Stimulated activated CD8-positive, alpha-beta memory T cell treated with anti-CD3 and anti-CD28 coated beads, Interleukin-15, amount 100 ng/mL, for 24 hours (primary cell): ENCODE data around the gene PTPRD.

ENCODE experiments used
- DNase-seq: peaks from one replicate; pipeline ENCODE4 v3.0.0-alpha.2; 2020; ENCODE audit warnings: low read depth

The PTPRD gene

DNA sequence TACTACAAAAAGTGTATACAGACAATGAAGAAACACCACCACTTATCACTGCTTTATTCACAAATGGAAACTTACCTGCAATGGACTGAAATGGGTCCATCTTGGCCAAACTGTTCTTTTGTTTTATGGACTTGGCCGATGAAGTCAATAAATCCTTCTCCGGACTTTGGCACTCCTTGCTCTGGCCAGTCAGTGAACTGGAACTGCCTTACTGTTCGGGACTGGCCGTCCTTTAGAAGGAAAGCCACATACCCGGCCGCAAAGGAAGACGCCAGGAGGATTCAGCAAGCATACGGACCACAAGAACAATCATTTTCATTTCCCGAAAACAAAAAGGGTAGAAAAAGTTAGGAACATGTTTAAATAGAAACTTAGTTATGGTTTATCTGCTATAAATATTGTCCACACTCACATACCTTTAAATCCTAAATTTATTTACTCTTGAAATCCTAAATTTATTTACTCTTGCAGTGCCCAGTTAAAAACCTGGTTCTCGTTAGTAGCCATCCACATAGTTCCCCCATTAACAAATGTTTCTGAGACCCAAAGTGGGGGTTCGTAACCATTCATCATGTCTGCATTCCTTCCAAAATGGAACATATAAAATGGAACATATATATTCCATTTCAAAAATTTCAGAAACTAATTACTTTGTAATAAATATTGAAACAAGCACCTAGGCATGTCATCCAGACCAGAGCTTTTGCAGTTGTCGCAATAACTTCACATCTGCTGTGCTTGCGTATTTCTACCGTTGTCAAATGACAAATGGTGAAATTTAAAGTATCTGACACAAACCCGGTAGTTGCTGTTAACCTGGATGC lies 2281.1 kb downstream of the PTPRD start:
- DNase-seq, result no peak

DNA sequence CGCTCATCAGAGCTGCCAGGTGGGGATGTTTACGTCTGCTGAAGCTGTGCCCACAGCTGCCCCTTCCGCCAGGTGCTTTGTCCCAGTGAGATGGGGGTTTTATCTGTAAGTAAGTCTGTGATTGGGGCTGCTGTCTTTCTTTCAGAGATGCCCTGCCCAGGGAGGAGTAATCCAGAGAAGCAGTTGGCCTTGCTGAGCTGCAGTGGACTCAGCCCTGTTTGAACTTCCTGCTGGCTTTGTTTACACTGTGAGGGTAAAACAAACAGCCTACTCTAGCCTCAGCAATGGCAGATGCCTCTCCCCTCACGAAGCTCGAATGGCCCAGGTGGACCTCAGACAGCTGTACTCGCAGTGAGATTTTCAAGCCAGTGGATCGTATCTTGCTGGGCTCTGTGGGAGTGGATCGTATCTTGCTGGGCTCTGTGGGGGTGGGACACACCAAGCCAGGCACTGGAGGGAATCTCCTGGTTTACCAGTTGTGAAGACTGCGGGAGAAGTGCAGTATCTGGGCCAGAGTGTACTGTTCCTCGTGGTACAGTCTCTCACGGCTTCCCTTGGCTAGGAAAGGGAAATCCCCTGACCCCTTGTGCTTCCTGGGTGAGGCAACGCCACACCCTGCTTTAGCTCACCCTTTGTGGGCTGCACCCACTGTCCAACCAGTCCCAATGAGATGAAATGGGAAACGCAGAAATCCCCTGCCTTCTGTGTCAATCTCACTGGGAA lies 2283.1 kb downstream of the PTPRD start:
- DNase-seq, result no peak

DNA sequence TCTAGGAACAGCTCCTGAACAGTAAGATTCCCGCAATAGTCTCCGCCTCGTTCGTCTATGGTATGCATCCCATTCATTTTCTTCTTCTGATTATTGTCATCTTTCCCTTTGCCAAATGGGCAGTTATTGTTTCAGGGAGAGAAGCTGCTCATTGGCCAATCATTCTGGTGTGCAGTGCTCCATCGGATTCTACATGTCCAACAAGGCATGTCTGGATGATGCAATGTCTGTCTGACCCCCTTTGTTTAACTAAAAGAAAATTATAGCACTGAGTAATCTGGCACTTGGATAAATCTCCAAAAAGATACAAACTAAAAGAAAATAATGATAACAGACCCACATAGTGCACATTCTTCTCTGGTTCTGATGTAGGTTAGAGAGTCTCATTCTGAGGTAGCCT lies 2297.6 kb downstream of the PTPRD start:
- no peak for DNase-seq

DNA sequence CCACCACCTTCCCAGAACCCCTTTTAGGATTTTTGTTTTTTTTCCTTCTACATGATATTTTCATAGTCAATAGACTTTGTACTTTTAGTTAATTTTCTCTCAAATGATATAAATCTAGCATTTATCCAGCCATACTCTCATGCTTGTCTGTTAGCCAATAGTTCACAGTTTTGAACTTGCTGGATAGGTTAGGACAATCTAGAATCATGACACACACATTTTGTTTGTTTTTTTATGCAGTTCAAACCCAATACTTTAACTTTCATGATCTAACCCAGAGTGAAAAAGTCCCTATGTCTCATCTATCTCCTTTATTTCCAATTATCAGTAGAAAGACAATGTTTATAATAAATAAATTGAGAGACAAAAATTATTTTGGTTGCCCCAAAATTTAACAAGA lies 2303.5 kb downstream of the PTPRD start:
- no peak for DNase-seq

DNA sequence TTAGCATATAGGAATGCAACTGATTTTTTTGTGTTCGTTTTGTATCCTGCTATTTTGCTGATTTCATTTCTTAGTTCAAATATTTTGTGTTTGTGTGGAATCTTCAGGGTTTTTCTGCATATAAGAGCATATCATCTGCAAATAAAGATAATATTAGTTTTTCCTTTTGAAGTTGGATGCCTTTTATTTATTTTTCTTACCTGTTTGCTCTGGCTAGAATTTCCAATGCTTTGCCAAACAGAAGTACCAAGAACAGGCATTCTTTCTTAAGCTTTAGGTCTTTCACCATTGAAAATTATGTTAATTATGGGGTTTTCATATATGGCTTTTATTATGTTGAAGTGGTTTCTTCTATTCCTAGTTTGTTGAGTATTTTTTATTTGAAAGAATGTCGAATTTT lies 2308.1 kb downstream of the PTPRD start:
- no peak for DNase-seq

DNA sequence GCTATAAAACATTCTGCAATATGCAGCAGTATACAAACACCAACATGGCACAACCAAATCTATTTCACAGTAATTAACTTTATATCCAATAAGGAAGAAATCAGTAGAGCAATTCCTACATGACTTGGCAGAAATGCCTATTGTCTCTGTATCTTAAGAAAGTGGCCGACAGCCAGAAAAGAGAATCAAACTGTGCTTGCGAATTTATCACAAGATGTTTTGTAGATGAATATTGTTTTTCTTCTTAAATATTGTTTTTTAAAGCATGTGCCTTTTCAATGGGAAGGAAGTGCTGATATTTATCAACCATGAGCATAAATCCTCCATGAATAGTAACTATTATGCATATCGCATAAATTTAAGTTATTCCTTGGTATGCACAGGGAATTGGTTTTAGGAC lies 2311.5 kb downstream of the PTPRD start:
- no peak for DNase-seq

DNA sequence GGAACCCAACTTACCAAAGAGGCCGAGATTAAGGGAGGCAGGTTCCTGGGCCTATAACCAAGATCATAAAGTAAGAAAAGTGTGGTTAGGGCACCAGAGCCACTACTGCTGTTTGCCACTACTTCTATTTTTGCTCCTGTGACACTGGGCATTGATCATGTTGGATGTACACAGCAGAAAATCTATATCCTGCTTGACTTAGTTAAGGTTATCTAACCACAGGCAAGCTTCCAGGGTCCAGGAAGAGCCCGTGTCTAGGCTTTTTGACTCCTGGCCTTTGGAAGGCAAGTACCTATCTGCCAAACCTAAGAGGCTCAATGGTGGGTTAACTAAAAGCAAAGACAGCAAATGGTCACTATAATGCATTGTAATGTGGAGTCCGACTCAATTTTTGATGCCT lies 2315.8 kb downstream of the PTPRD start:
- no peak for DNase-seq

DNA sequence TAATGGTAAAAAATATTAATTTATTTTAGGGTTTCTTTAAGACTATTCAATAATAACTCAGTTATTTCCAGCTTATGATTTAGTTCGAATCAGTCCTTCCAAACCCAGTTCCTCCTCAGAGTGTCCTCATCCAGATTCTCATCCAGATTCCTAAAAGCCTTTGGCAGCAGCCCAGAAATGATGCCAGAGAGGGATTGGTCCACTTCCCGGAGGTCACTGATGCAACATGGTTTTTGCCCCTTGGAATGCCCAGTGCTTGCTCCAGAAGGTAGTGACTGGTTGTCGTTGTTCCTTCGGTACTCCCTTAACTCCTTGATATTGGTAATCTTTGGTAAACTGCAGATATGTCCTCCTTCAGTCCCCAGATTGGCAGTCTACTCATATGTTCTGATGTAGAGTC lies 2320.1 kb downstream of the PTPRD start:
- DNase-seq, result no peak

DNA sequence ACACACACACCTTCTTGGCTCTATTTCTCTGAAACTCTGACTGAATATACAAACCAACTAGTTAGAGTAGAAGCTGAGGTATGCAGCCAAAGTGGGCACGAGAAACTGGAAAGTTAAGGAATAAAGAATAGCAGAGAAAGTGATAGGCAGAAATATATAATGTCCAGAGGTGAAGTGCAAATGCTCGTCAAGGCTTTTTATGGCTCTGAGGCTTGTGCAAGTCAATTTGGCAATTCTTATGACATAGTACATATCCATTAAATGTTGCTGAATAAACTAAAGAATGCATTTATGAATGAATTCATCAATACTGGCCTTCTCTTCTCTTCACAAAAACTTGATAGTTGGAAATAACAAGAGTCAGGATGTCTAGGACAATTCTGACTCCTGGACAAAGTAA lies 2323.1 kb downstream of the PTPRD start:
- no peak for DNase-seq

DNA sequence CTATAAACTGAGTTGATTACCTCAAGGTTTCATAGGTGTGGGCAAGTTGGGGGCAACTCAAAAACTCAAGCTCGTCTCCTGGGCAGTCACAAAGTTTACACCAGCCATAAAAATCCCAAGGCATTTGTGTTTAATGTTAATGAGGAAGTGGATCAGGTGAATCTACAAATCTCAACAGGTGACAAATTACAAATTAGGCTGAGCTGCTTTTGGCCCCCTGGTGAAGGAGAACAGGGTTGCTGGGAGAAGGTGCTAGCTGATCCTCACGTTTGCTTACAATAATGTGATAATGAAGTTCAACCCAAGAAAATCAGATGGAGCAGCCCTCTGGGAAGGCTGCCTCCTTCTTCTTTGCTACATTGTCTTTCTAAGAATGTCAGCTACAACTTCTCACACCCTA lies 2324.8 kb downstream of the PTPRD start:
- no peak for DNase-seq

DNA sequence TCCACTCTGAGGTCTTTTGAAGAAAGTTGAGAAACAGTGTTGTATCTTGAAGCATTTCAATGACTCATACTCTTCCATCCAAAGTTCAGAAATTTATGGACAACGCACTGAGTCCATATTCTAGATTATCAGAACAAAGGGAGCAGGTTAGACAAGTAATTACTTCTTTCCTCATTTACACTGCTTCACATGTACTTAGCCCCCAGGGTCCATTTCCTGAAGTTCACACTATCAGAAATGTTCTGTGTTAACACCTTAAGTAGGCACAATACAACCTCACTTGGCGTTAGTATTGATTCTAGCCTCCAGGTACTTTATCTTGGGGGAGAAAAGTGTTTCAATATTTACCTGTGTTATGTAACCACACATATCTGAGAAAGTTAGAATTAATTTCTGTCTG lies 2325.3 kb downstream of the PTPRD start:
- DNase-seq, result no peak

DNA sequence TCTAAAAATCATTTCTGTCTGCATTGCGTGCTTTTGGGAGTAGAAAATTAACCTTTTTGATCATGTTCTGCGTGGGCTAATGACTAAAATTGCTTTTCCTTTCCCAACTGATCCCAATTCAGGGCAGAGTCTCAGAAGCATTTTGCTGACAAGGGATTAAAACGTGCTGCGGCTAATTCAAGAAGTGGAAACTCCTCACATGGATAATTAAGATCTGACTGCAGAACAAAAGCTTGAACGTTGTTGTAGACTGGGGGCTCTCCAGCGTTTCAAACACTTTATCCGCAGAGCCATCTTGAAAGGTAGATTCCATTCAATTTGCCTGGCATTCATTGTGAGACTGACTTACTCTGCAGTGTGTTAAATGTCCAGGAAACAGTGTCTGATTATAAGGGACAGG lies 2327.9 kb downstream of the PTPRD start:
- no peak for DNase-seq

DNA sequence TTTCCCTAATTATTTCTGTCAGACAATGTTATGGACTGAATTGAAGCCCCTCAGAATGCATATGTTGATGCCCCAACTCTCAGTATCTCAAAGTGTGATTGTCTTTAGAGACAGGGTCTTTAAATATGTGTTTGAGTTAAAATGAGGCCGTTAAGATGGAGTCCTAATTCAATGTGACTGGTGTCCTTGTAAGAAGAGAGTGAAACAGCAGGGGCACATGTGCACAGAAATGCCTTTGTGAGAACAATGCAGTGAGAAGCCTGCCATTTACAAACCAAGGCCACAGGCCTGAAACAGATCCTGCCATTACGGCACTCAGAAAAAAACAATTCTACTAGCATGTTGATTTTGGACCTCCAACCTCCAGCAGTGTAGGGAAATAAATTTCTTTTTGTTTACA lies 2330.3 kb downstream of the PTPRD start:
- no peak for DNase-seq

DNA sequence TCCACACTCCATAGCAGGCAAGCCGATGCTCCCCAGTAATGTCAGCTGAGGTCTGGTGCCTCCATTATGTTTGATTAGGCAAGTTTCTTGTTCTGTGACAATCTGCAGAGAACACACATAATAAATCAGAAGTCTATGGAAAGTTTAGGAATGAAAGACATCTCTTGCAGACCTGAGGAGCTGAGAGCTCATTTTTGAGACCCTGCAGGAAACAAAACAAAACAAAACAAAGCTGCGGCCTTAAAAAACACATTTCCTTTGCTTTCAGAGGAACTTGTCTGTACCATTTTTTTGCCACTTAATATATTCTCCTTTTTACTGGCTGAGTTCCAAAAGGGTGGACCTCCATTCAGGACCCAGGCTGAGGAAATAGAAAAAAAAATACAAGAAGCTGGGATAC lies 2332.0 kb downstream of the PTPRD start:
- no peak for DNase-seq

DNA sequence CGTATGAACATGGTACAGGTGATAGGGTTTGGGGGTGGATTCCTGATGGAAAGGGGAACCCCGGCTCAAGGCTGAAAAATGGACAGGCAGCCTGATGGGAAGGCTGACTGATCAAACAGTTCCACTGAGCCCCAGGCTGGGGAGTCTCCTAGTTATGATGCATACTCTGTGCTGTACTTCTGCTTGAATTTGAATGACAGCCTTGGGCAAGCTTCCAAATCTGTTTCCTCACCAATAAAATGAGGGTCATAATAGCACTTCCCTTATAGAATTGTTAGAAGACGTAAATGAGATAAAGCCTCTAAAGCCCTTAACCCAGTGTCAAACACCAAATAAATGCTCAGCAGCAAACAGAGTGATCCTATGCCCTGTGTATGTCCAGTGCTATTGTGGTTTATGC lies 2334.8 kb downstream of the PTPRD start:
- DNase-seq, result no peak

DNA sequence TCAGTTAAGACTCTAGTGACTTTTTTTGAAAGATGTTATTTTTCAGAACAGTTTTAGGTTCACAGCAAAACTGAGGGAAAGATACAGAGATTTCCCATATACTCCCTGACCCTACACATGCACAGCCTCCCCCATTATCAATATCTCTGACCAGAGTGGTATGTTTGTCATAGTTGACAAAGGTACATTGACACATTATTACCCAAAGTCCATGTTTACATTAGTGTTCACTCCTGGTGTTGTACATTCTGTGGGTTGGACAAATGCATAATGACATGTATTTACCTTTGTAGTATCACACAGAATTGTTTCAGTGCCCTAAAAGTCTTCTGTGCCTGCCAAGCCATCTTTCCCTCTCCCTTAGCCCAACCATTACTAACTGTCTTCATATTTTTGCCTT lies 2342.6 kb downstream of the PTPRD start:
- DNase-seq, result no peak

DNA sequence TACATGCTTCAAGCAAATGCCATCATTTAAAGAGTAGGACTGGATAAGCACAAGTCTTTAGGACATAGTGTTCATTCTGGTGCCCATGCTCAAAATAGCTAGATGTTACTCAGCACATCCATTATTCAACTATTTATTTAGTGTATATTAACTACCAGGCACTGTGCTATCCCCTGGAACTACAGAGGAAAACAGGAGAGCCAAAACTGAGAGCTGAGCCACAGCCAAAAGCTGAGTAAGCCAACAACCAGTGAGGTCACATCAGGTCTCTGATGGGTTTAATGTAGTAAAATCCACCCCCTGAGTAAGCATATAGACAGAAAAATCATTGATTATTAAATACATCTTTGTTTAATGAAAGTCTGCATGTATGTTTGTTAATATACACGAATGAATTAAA lies 2343.9 kb downstream of the PTPRD start:
- no peak for DNase-seq

DNA sequence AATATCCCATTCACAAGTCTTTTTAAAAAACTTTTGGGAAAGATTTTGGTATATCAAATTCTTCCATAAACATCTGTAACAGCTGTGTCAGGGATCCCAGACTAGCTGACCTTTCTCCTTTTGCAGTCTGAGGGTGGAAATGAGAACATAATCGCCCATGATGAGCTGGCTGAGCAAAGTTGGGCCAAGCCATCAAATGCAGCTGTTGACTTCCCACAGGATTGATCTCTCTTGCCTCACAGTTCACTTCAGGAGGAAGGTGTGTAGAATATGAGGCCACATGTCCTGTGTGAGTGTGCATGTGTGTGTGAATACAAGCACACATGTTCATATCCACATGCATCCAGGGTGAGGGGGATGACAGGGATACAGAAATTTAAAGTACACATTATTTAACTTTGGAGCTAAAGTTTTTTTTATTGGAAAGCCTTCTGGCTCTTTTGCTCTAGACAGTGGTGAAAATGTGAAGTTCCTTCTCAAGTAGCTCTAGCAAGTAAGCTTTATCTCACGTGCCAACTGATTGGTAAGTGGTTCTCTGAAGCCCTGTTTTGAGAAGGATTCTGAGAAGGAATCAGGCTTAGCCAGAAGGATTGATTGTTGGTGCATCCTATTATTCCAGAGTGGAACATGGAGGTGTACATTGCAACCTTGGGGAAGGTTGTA lies 2344.5 kb downstream of the PTPRD start:
- DNase-seq, result no peak

DNA sequence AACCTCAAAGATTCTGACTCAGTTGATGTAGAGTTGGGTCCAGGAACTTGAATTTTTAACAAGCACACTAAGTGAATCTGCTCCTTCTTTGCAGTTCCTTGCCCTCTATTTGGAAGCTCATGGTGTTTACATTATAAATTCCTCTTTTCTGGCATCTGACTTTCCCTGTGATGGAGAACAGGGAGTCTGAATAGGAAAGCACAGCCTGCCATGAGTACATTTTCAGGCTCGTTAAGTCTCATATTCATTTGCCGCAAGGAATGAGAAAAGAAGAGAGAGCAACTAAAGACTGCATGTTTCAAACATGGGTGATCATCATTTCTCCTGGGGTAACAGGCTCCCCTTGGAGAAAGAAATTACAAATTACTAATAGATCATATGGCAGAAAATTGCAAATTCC lies 2345.2 kb downstream of the PTPRD start:
- no peak for DNase-seq

DNA sequence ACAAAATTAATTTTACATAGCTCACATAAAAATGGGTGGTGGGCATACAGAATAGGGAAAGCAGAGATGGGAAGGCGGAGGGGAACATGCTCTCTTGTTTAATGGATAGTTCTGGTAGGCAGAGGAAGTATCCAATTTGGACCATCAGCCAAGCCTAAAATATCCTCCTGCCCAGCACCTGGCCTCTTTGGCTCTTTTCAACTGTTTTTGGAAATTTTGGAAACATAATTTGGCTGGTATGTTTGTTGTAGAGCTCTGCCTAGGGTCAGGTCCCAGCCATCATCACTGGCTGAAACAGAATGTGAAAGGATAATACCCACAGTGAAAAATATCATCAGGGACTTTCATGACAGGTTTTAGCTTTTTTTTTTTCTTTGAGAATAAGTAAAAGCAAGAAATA lies 2345.9 kb downstream of the PTPRD start:
- DNase-seq, result no peak

DNA sequence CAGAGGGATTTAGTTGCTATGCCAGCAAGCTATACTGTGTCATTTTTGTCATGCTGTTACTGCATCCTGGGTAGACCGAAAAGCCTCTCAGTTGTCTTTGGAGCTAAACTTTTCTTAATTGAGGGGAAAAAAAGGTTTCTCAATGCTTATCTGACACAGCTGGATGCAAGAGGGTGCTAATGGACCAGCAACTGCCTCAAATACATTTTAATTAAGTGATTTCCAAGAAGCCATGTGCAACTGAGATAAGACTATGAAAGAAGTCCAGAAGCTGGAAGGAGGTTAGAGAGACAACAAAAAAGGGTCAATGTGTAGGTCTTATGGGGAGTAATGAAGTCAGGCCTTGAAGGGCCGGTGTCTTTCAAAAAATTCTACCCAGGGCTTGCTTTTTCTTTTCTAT lies 2347.5 kb downstream of the PTPRD start:
- no peak for DNase-seq
